GM21423 (cell line): ENCODE data around the gene UBE2H.
"Not testable (repeated sequence)": the region's sequence is repeated elsewhere in the genome, so short reads cannot be mapped to it uniquely, and the experiment has no call there.

Experiments used
- ATAC-seq: cut with Tn5 transposase; IDR thresholded peaks from one replicate; pipeline ENCODE4 v1.9.1; 2021; ENCODE audit warnings: mild to moderate bottlenecking, moderate library complexity; ENCODE audit not compliant: unreplicated experiment

The UBE2H gene

GRCh38 chr7:129848436-129848835 lies 104.3 kb downstream of the UBE2H start:
- no peak for ATAC-seq

- no peak for ATAC-seq
Observed at GRCh38 chr7:129845972-129846327, 106.8 kb downstream of the UBE2H start.

GRCh38 chr7:129845178-129845971 lies 107.4 kb downstream of the UBE2H start:
- no peak for ATAC-seq

GRCh38 chr7:129843978-129844840 lies 108.6 kb downstream of the UBE2H start:
- no peak for ATAC-seq

GRCh38 chr7:129843365-129843898 lies 109.3 kb downstream of the UBE2H start:
- ATAC-seq, result no peak

- ATAC-seq, result no peak
Observed at GRCh38 chr7:129841465-129841864, 111.3 kb downstream of the UBE2H start.

GRCh38 chr7:129840757-129841156 lies 112.0 kb downstream of the UBE2H start:
- ATAC-seq, result no peak

- ATAC-seq, result no peak
Observed at GRCh38 chr7:129836983-129837382, 115.8 kb downstream of the UBE2H start.

- ATAC-seq, result no peak
Observed at GRCh38 chr7:129835569-129835968, 117.2 kb downstream of the UBE2H start.

GRCh38 chr7:129833353-129833752 lies 119.4 kb downstream of the UBE2H start:
- not testable (repeated sequence) for ATAC-seq

GRCh38 chr7:129832701-129833227 lies 120.0 kb downstream of the UBE2H start:
- ATAC-seq, result no peak

- no peak for ATAC-seq
Observed at GRCh38 chr7:129832282-129832681, 120.5 kb downstream of the UBE2H start.

GRCh38 chr7:129831424-129832058 lies 121.2 kb downstream of the UBE2H start:
- ATAC-seq, result no peak

GRCh38 chr7:129830949-129831348 lies 121.8 kb downstream of the UBE2H start:
- ATAC-seq, result no peak

GRCh38 chr7:129829737-129830631 lies 122.8 kb downstream of the UBE2H start:
- ATAC-seq, result no peak

GRCh38 chr7:129828989-129829736 lies 123.6 kb downstream of the UBE2H start:
- ATAC-seq, result no peak

- ATAC-seq, result no peak
Observed at GRCh38 chr7:129828078-129828762, 124.5 kb downstream of the UBE2H start.

- no peak for ATAC-seq
Observed at GRCh38 chr7:129827467-129827990, 125.2 kb downstream of the UBE2H start.
